HL-60 (cell line): ENCODE data around the gene SSTR5.
"Not testable (repeated sequence)": the region's sequence is repeated elsewhere in the genome, so short reads cannot be mapped to it uniquely, and the experiment has no call there.

ENCODE experiments used
- DNase-seq, 2 experiments: peaks; one replicate each; pipeline ENCODE4 v3.0.0-alpha.2; 2010 to 2020; ENCODE audit warnings: low read depth in 1 of 2, low spot score in 1 of 2
- H3K27ac ChIP-seq: fragments of 250-450 bp; sonication (Bioruptor Pico); replicated peaks from 2 replicates; pipeline ENCODE4 v1.5.1; 2020; ENCODE audit warnings: mild to moderate bottlenecking, moderate library complexity
- H3K27me3 ChIP-seq: fragments of 250-450 bp; sonication (Bioruptor Pico); 2 replicates; pipeline ENCODE4 v1.5.1; 2021; ENCODE audit warnings: mild to moderate bottlenecking, moderate library complexity; ENCODE audit not compliant: insufficient read depth, poor library complexity, severe bottlenecking
- H3K4me3 ChIP-seq: replicated peaks from 2 replicates; pipeline ENCODE4 v1.5.1; 2011; ENCODE audit warnings: mild to moderate bottlenecking, control low read depth, low read length; ENCODE audit not compliant: insufficient read depth
- CTCF ChIP-seq: IDR thresholded peaks from one replicate; pipeline ENCODE4 v1.5.1; 2011; ENCODE audit warnings: low read length, control low read depth, inconsistent platforms; ENCODE audit not compliant: insufficient read depth
- GABPA ChIP-seq: IDR thresholded peaks from 2 replicates; pipeline ENCODE4 v1.6.1; 2012; ENCODE audit warnings: low read depth
- POLR2AphosphoS5 ChIP-seq: IDR thresholded peaks from 2 replicates; pipeline ENCODE4 v1.6.1; 2012; ENCODE audit warnings: low read depth
- REST ChIP-seq: IDR thresholded peaks from 2 replicates; pipeline ENCODE4 v1.6.1; 2012; ENCODE audit warnings: low read depth; ENCODE audit not compliant: insufficient replicate concordance
- SPI1 ChIP-seq: IDR thresholded peaks from 2 replicates; pipeline ENCODE4 v1.6.1; 2012; ENCODE audit warnings: low read depth, mild to moderate bottlenecking, borderline replicate concordance

The SSTR5 gene

GRCh38 chr16:1089822-1090619 lies 17.5 kb downstream of the SSTR5 start:
- TF ChIP-seq REST (no peak), CTCF (no peak), POLR2AphosphoS5 (no peak), SPI1 (no peak), GABPA (no peak)
- DNase-seq = no peak
- Histone ChIP-seq H3K4me3 (no peak overlapping the region), H3K27me3 (peaks cover 8% of the 10 kb centered on the region), H3K27ac (no peak overlapping the region)

- peaks cover 16% of the 10 kb centered on the region for H3K27me3 ChIP-seq
- no peak for DNase-seq
- TF ChIP-seq CTCF = no peak
- TF ChIP-seq GABPA = no peak
- TF ChIP-seq SPI1 = no peak
- TF ChIP-seq REST = no peak
- TF ChIP-seq POLR2AphosphoS5 = no peak
- H3K4me3 ChIP-seq = no peak overlapping the region
- no peak overlapping the region for H3K27ac ChIP-seq
Observed at GRCh38 chr16:1090620-1091587, 18.4 kb downstream of the SSTR5 start.

GRCh38 chr16:1091992-1092552 lies 19.5 kb downstream of the SSTR5 start:
- TF ChIP-seq GABPA = no peak
- TF ChIP-seq CTCF = no peak
- TF ChIP-seq REST = no peak
- no peak for TF ChIP-seq POLR2AphosphoS5
- TF ChIP-seq SPI1 = no peak
- Histone ChIP-seq H3K4me3 (no peak overlapping the region), H3K27me3 (peaks cover 21% of the 10 kb centered on the region), H3K27ac (no peak overlapping the region)
- DNase-seq = no peak

GRCh38 chr16:1092685-1093283 lies 20.2 kb downstream of the SSTR5 start:
- not testable (repeated sequence) for DNase-seq, H3K27ac ChIP-seq, H3K4me3 ChIP-seq
- peaks cover 27% of the 10 kb centered on the region for H3K27me3 ChIP-seq
